GM21526 (cell line): ENCODE results near the gene ZNF423.

Experiments used
- ATAC-seq: cut with Tn5 transposase; IDR thresholded peaks from one replicate; pipeline ENCODE4 v1.9.1; 2021; ENCODE audit warnings: moderate library complexity; ENCODE audit not compliant: unreplicated experiment, low FRiP score

ZNF423 gene

GRCh38 chr16:49756775-49757558, 98.9 kb downstream of the ZNF423 start:
- no peak for ATAC-seq

DNA sequence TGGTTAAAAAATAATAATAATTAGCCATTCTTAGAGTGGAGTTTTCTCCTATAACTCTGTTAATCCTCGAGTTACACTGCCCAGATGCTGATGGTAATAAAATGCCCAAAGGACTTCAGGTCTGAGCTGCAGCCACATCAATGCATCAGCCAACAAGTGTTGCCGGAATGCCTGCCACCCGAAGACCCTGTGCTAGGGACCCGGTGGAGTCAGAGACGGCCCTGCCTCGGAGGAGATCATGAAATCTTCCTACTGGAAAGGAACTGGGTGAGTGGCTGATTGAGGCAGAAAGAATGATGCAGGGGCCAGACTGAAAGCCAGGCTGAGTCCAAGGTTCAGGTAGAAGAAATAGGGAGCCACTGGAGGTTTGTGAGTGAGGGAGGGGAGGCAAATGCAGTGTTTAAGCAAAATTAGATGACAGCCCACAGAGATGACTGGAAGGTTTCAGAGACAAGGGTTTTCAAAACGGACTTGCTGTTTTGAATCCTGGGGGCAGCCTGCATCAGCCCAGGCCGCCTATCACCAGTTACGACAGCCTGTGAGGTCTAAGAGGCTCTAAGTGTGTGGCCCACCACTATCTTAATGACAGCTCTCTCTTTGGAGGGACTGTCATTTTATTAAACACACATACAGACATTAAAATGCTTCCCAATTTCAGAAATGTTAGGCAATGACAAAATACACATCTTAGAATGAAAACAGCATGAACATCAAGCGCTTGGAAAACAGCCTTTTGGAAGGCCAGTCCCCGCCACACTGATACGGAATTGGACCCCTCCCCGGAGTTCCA, 100.0 kb downstream of the ZNF423 start:
- ATAC-seq: no peak

DNA sequence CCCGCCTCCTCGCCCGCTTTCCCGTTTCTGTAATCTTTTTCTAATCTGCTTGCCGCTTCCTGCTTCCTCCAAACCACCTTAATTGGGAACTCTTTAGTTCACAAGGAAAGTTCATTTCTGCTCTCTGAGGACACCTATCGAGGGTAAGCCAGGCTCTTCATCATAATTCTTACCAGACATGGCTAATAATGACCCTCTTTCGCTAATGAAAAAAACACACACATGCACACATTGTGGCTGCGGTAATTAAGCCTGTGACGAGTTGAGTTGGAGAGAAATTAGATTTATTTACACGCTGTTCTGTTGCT, 100.6 kb downstream of the ZNF423 start:
- no peak for ATAC-seq

DNA sequence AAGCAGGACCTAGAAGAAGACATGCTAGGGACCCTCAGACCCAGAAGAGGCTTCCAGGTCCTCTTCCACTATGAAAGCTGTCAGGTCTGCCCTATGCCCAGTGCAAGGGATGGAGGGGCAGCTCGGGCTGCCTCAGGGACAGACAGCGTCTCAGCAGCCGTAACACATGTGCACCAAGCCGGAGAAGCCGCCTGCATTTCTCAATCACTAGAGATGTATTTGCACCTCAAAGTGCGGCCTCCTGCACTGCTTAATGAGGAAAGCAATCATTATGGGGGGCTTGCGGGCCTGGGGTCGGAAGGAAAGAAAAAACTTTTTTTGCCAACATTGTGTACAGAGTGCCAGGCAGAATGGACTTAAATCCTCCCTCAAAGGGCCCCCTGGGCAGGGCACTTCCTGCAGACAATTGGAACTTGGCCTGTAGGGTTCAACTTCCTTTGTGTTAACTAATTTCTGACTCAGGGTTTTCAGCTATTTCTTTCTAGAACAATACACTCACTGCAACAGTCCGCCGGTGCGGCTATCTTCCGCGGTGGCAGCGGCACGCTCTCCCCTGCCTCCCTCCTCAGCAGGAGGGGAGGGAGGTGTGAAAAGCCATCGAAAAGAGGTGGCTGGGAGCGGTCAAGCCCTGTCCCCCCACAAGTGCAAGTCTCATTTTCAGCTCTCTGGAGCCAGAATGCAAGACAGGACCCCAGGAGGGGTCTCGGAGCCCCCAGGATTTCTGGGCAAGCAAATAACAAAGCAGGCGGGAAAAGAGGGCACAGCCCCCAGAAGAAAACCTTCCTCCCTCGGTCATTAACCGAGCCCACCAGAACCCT, 101.2 kb downstream of the ZNF423 start:
- ATAC-seq: no peak

- no peak for ATAC-seq
Measured at GRCh38 chr16:49750341-49751000, 105.4 kb downstream of the ZNF423 start.

GRCh38 chr16:49749816-49750215, 106.1 kb downstream of the ZNF423 start:
- no peak for ATAC-seq

GRCh38 chr16:49748322-49748721, 107.6 kb downstream of the ZNF423 start:
- ATAC-seq: no peak

- no peak for ATAC-seq
Measured at GRCh38 chr16:49747654-49748053, 108.3 kb downstream of the ZNF423 start.

GRCh38 chr16:49746545-49746944, 109.4 kb downstream of the ZNF423 start:
- no peak for ATAC-seq

DNA sequence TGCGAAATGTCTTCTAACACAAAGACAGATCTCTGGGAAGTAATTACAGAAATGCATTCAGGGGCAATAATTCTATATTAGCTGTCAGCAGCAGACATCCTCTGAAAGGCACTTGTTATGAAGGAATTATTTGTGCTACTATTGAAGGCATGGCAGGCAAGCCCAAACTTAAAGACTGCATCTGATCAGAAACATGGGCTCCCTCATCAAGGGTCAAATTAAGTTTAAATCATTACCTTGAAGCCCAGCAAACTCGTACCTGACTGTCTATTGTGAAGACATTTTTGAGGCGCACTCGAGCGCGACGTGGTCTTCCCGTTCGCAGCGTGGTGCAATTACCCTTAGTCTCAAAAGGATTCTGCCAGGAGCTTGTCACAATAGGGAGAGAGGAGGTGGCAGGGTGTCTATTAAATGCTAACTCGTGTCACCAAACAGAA, 110.6 kb downstream of the ZNF423 start:
- no peak for ATAC-seq

DNA sequence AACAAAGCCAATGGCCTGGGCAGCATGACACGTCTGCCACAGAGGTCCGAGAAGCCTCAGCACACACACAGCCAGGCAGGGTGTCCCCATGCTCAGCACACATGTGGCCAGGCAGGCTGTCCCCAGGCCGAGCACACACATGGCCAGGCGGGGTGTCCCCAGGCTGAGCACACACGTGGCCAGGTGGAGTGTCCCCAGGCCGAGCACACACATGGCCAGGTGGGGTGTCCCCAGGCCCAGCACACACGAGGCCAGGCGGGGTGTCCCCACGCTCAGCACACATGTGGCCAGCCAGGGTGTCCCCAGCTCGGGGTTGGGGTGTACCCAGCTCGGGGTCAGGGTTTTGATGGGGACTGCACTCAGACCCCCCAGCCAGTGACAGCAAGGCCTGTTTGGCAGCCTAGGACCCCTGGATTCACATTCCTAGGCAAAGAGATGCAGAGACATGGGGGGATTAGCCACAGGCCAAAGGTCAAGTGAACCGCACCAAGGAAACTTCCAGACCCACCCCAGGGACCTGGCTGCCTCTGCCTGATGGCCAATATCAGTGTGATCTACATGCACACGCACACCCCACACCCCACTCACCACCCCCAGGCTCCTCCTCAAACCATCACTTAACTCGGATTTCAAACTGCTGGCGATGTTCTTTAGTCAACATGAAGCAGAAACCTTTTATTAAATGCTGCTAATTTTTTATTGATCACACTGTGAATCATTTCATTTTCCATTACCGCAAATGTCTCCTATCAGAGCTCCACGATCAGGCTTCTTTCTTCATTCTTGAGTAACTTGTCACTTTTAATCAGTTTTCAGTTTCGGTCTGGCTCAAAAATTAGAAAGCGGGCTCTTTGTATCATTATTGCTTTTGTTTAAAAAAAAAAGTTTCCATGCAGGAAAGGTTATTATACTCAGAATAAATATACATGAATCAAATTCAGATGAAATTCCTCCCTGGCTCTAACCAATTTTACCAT, 111.4 kb downstream of the ZNF423 start:
- no peak for ATAC-seq

- no peak for ATAC-seq
Measured at GRCh38 chr16:49743658-49744057, 112.3 kb downstream of the ZNF423 start.

DNA sequence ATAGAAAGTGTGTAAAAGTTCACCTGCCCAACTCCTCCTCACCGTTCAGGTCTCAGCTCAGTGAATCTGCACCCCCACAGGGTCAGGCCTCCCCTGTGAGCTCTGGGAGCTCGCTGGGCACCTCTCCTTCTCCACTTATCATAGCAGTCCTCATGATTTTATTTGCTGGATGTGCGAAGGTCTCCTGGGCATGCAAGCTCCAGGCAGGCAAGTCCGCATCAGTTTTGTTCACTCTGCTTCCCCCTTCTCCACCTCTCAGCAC, 112.8 kb downstream of the ZNF423 start:
- ATAC-seq: no peak

DNA sequence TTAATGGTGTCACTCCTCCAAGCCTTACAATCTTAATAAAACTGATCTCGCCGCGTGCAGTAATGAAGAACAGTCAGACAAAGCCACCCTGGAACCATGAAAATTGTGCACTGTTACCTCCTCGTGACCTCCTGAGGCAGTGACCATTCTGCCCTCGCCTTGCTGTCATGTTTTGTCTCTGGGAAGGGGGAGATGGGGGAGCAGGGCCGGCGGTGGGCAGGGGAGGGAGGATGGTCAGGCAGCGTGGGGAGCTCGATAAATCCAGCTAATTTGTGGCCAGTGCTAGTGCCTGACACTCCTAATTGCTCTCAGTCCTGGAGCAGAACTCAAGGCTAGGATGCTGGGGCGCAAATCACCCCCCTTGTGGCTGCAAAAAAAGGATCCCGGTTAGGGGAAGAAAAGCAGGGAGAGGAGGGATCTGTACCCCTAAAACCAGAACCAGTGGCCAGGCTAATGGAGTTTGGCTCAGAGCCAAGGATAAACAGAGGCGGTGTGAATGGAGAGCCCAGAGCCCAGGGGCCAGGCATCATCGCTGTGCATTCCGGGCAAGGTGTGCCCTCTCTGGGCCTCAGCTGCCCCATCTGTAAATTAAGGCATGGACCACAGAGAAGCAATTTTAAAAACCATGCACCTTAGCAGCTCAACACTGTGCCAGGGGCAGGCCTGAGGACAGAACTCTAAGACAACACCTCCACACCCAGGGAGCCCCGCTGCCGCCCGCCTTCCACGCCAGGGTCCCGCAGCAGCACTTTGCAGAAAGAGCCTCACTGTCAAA, 113.3 kb downstream of the ZNF423 start:
- no peak for ATAC-seq

GRCh38 chr16:49740256-49740655, 115.7 kb downstream of the ZNF423 start:
- no peak for ATAC-seq

DNA sequence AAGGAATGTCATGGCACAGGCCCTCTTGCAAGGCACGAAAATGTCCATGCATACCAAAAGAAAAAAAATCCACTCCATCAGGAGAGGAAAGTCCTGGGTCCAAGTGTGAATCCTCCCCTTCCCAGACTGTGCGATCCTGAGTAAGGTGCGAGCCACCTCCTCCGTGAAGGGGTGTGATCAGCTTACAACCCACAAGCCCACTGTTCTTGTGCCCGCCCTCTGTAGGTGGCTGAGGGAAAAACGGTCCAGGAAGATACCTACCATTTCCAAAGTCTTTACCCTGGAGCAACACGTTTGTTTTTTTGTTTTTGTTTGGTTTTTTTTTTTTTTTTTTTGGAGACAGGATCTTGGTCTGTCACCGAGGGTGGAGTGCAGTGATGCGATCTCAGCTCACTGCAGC, 116.5 kb downstream of the ZNF423 start:
- ATAC-seq: no peak

GRCh38 chr16:49738832-49739231, 117.1 kb downstream of the ZNF423 start:
- ATAC-seq: no peak

DNA sequence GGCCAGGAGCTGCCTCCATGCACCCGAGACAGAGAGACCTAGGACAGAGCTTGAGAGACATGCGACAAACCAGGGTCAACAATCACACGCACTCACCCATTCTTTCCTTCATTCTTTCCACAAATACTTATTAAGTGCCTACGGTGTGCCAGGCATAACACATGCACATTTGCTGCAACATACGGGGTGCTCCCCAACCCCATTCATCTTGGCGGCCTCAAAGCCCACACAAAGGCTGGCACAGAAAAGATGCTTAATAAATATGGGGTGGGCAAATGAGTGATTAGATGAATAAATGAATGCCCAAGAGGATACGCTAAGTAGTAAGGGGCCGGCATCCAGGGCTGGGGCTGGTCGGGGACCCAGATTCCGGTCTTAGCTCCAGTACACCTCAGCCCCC, 117.9 kb downstream of the ZNF423 start:
- no peak for ATAC-seq

- ATAC-seq: no peak
Measured at GRCh38 chr16:49737541-49737940, 118.4 kb downstream of the ZNF423 start.
